Activated CD8-positive, alpha-beta memory T cell treated with anti-CD3 and anti-CD28 coated beads, Interleukin-2, amount 10 ng/mL, durations not matched to agents 7 days and 5 days (primary cell): Measurements from ENCODE around the gene ULK2. TPM values are rescaled to one million over a fixed set of nuclear protein-coding genes. Genes with fewer than 3 reads are reported as not detected.

ENCODE experiments used
- ATAC-seq: fragments of 150-1000 bp; cut with Tn5 transposase; one replicate; pipeline ENCODE4 v1.10.0; 2021; ENCODE audit warnings: moderate library complexity
- CTCF ChIA-PET: fragments of 350-600 bp; sonication (Branson Sonifier 250); formaldehyde crosslinking; loops from one replicate; lab custom pipeline; 2021; ENCODE audit warnings: antibody characterized with exemption; lab: Charles Lee
- DNase-seq: peaks from one replicate; pipeline ENCODE4 v3.0.0-alpha.2; 2020
- H3K27ac Mint-ChIP-seq: one replicate; pipeline ENCODE4 v1.8.0; 2021; ENCODE audit warnings: mild to moderate bottlenecking, mixed read lengths
- H3K27me3 Mint-ChIP-seq: one replicate; pipeline ENCODE4 v1.8.0; 2021; ENCODE audit warnings: mixed read lengths
- H3K36me3 Mint-ChIP-seq: one replicate; pipeline ENCODE4 v1.8.0; 2021; ENCODE audit warnings: mild to moderate bottlenecking, mixed read lengths
- H3K4me1 Mint-ChIP-seq: one replicate; pipeline ENCODE4 v1.8.0; 2021; ENCODE audit warnings: mixed read lengths
- H3K4me3 Mint-ChIP-seq: one replicate; pipeline ENCODE4 v1.8.0; 2021; ENCODE audit warnings: mild to moderate bottlenecking, moderate library complexity, mixed read lengths
- H3K9me3 Mint-ChIP-seq: one replicate; pipeline ENCODE4 v1.8.0; 2022; ENCODE audit warnings: low read depth, mixed read lengths
- total RNA-seq, 2 experiments: library from RNA; stranded (reverse); gene quantifications; one replicate each; pipeline ENCODE4 v1.2.3, GENCODE V29; 2021

The ULK2 gene
- total RNA-seq, 2 experiments from 2014 or later = 5.3 to 11.2 TPM

DNA sequence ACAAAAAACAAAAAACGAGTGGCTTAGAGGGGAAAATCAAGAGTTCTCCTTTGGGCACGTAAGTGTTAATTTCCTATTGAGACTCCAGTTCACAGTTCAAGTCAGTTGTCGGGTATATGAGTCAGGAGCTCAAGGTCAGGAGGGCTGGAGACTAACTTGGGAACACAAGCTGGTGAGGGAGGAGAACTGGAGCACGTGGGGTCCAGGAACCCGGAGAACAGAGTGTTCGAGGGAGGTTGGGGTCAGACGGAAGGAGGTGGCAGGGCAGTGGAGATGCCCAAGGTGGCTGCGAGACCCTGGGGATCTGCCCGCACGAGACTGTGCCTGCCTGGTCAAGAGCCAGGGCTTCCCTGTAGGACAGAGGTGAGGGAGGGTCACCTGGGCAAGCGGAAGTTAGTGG lies 131.7 kb downstream of the ULK2 start:
- Mint-ChIP-seq H3K36me3 (no peaks in the 10 kb centered on the region), H3K4me3 (no peak overlapping the region), H3K27me3 (peaks cover 6% of the 10 kb centered on the region), H3K4me1 (no peaks in the 10 kb centered on the region), H3K9me3 (no peaks in the 10 kb centered on the region), H3K27ac (no peak overlapping the region)
- DNase-seq = no peak
- CTCF ChIA-PET = interaction anchor here (1.2 to 1.6 kb wide), 2 partner anchors 9 to 27 kb away, joined by 3 to 6 read pairs; no protein-coding TSS in a partner anchor
- no peak for ATAC-seq

- Mint-ChIP-seq H3K36me3 (no peaks in the 10 kb centered on the region), H3K4me1 (no peaks in the 10 kb centered on the region), H3K9me3 (no peaks in the 10 kb centered on the region), H3K27ac (no peak overlapping the region), H3K4me3 (no peak overlapping the region), H3K27me3 (peaks cover 6% of the 10 kb centered on the region)
- CTCF ChIA-PET = interaction anchor here (1.0 kb wide), 1 partner anchor 11 kb away, joined by 4 read pairs; no protein-coding TSS in a partner anchor
- ATAC-seq (no peak), DNase-seq (no peak)
These were observed 133.7 kb downstream of the ULK2 start for GRCh38 chr17:19733953-19734526.

DNA sequence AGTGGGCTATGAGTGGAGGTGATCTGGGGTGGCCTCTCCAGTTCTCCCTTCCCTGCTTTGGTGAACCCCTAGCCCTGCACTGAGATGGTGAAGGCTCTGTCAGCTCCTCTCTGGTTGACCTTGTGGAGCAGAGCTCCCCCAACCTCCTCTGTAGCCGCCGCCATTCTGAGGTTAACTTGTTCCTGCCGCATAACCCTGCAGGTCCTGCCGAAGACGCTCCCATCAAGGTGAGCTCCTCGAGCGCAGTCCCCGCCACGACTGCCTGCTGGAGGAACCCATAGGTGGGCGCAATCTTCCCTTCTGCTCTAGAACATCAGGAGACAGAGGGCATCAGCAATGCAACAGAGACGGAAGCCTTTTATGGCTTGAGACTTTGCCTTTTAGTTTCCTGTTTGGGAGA lies 136.1 kb downstream of the ULK2 start:
- Mint-ChIP-seq H3K27me3 (peaks cover 6% of the 10 kb centered on the region), H3K4me3 (no peak overlapping the region), H3K4me1 (no peaks in the 10 kb centered on the region), H3K36me3 (no peaks in the 10 kb centered on the region), H3K27ac (no peak overlapping the region), H3K9me3 (no peaks in the 10 kb centered on the region)
- CTCF ChIA-PET = no interaction called here
- ATAC-seq (no peak), DNase-seq (no peak)

DNA sequence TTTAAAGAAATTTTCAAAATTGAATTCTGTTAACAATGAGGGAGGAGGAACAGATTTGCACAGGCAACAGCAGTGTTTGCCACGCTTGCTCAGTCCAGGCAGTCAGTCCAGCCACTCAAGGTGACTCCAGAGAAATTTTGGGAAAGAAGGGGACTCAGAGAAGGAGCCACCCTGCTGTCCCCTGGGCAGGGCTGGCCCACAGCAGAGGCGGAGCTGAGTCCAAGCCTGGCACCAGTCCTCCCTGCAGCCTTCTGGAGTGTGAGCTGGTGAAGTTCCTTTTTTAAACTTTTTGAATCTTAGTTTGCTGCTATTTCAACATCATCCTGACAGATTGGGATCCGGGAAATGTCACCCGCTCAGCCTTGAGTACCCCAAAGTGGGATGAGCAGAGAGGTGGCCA lies 136.9 kb downstream of the ULK2 start:
- peaks cover 6% of the 10 kb centered on the region for H3K27me3 Mint-ChIP-seq
- CTCF ChIA-PET = no interaction called here
- H3K27ac Mint-ChIP-seq = no peak overlapping the region
- H3K36me3 Mint-ChIP-seq = no peaks in the 10 kb centered on the region
- no peaks in the 10 kb centered on the region for H3K9me3 Mint-ChIP-seq
- H3K4me3 Mint-ChIP-seq = no peak overlapping the region
- ATAC-seq (no peak), DNase-seq (no peak)
- no peaks in the 10 kb centered on the region for H3K4me1 Mint-ChIP-seq

- no peak for ATAC-seq
- no peaks in the 10 kb centered on the region for H3K9me3 Mint-ChIP-seq
- peaks cover 5% of the 10 kb centered on the region for H3K4me1 Mint-ChIP-seq
- no peak overlapping the region for H3K4me3 Mint-ChIP-seq
- no peak for DNase-seq
- CTCF ChIA-PET = no interaction called here
- H3K27ac Mint-ChIP-seq = no peak overlapping the region
- no peaks in the 10 kb centered on the region for H3K36me3 Mint-ChIP-seq
- peaks cover 13% of the 10 kb centered on the region for H3K27me3 Mint-ChIP-seq
These were observed 137.8 kb downstream of the ULK2 start for GRCh38 chr17:19729900-19730299.

- DNase-seq (no peak), ATAC-seq (no peak)
- peaks cover 9% of the 10 kb centered on the region for H3K4me1 Mint-ChIP-seq
- peaks cover 16% of the 10 kb centered on the region for H3K27me3 Mint-ChIP-seq
- H3K36me3 Mint-ChIP-seq = no peaks in the 10 kb centered on the region
- CTCF ChIA-PET = interaction anchor here (1.0 to 1.4 kb wide), 2 partner anchors 17 to 215 kb away, joined by 3 to 5 read pairs; no protein-coding TSS in a partner anchor
- no peaks in the 10 kb centered on the region for H3K9me3 Mint-ChIP-seq
- H3K27ac Mint-ChIP-seq = no peak overlapping the region
- H3K4me3 Mint-ChIP-seq = no peak overlapping the region
These were observed 139.6 kb downstream of the ULK2 start for GRCh38 chr17:19728084-19728495.

DNA sequence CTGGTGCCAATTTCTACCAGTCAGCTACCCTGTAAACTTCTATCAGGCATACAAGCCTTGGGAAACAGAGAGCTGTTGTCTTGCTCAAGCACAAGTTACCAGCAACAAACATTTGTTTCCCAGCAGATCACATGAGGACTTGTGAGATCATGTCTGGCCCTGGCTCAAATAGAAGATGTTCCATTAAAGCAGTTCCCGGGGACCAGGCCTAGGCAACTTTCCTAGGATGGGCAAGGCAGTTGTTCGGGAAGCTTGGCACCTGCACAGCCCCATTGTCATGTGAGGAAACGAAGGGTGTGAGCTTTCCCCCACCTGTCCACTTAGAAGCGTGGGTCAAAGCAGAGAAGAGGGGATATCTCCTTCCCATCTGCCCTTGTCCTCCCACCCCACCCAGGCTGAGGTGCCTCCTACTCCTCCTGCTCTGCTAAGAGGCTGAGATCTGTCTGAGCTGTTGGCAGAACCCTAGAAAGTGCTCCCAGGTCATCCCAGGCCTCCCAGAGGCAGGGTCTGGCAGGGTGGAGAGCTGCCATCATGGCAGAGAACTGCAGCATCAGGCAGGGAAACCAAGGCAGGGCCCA lies 140.1 kb downstream of the ULK2 start:
- ATAC-seq (no peak), DNase-seq (no peak)
- Mint-ChIP-seq H3K9me3 (no peaks in the 10 kb centered on the region), H3K27ac (no peak overlapping the region), H3K4me1 (peaks cover 9% of the 10 kb centered on the region), H3K4me3 (no peak overlapping the region), H3K36me3 (no peaks in the 10 kb centered on the region), H3K27me3 (peaks cover 16% of the 10 kb centered on the region)
- CTCF ChIA-PET = interaction anchor here (1.0 to 1.4 kb wide), 2 partner anchors 18 to 214 kb away, joined by 3 to 5 read pairs; no protein-coding TSS in a partner anchor

GRCh38 chr17:19726631-19727376 lies 140.9 kb downstream of the ULK2 start:
- ATAC-seq = no peak
- H3K9me3 Mint-ChIP-seq = no peaks in the 10 kb centered on the region
- DNase-seq = no peak
- no peaks in the 10 kb centered on the region for H3K36me3 Mint-ChIP-seq
- no peak overlapping the region for H3K4me3 Mint-ChIP-seq
- H3K27me3 Mint-ChIP-seq = peaks cover 16% of the 10 kb centered on the region
- H3K4me1 Mint-ChIP-seq = peaks cover 9% of the 10 kb centered on the region
- CTCF ChIA-PET = interaction anchor here (1.4 kb wide), 1 partner anchor 18 kb away, joined by 5 read pairs; no protein-coding TSS in a partner anchor
- no peak overlapping the region for H3K27ac Mint-ChIP-seq

- Mint-ChIP-seq H3K27ac (no peak overlapping the region), H3K4me1 (peaks cover 9% of the 10 kb centered on the region), H3K27me3 (peaks cover 16% of the 10 kb centered on the region), H3K9me3 (no peaks in the 10 kb centered on the region), H3K4me3 (no peak overlapping the region), H3K36me3 (no peaks in the 10 kb centered on the region)
- no peak for DNase-seq
- ATAC-seq = no peak
- CTCF ChIA-PET = interaction anchor here (1.5 kb wide), 1 partner anchor 37 kb away, joined by 5 read pairs; no protein-coding TSS in a partner anchor
These were observed 142.2 kb downstream of the ULK2 start for GRCh38 chr17:19725486-19725885.

DNA sequence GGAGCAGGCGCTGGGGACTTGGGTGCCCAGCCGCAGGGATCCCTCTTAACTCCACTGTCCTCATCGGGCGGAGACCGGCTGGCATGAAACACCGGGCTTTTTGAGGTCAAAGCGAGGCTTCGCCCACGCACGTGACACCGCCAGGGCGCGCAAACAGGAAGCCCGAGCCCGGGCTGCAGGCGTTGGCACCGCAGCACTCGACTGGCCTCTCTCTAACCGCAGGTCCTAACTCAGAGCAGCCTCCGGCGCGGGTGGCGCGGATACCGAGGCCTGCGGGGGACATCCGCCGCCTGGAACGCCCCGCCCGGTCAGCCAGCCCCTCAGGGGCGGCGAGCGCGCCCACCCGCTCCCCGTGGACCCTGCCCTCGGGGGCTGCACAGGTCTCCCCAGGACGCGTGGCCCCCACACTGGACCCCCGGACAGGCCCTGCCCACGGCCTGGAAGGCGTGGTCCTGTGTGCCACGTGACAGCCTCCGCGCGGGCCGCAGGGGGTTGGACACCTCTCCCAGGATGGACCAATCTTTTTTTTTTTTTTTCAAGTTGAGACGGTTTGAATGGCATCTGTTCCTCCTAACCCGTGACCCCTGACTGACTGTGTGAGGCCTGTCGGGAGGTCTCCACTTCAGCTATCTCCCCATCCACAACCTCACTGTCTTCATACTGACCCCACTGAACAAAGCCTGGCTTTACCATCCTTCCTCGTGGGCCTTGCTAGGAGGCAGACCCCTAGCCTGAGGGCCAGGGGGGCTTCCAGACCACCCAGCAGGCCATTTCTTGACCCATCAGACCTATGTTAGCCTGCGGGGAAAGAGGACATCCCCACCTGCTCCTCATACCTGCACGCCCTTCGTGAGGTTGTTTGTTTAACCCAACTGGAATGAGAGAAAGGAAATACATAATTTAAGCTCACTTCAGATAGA lies 143.0 kb downstream of the ULK2 start:
- Mint-ChIP-seq H3K4me3 (no peak overlapping the region), H3K9me3 (no peaks in the 10 kb centered on the region), H3K27ac (no peak overlapping the region), H3K27me3 (peaks cover 16% of the 10 kb centered on the region), H3K4me1 (peaks cover 9% of the 10 kb centered on the region), H3K36me3 (no peaks in the 10 kb centered on the region)
- ATAC-seq (peak; percentile 47), DNase-seq (peak; percentile 46)
- CTCF ChIA-PET = interaction anchor here (1.5 kb wide), 1 partner anchor 37 kb away, joined by 5 read pairs; no protein-coding TSS in a partner anchor

- CTCF ChIA-PET = no interaction called here
- Mint-ChIP-seq H3K36me3 (no peaks in the 10 kb centered on the region), H3K27ac (no peak overlapping the region), H3K27me3 (peaks cover 16% of the 10 kb centered on the region), H3K4me3 (no peak overlapping the region), H3K4me1 (peaks cover 9% of the 10 kb centered on the region), H3K9me3 (no peaks in the 10 kb centered on the region)
- DNase-seq = no peak
- no peak for ATAC-seq
These were observed 143.8 kb downstream of the ULK2 start for GRCh38 chr17:19723964-19724363.
